ENCODE results near the gene ACOX2.

DNA sequence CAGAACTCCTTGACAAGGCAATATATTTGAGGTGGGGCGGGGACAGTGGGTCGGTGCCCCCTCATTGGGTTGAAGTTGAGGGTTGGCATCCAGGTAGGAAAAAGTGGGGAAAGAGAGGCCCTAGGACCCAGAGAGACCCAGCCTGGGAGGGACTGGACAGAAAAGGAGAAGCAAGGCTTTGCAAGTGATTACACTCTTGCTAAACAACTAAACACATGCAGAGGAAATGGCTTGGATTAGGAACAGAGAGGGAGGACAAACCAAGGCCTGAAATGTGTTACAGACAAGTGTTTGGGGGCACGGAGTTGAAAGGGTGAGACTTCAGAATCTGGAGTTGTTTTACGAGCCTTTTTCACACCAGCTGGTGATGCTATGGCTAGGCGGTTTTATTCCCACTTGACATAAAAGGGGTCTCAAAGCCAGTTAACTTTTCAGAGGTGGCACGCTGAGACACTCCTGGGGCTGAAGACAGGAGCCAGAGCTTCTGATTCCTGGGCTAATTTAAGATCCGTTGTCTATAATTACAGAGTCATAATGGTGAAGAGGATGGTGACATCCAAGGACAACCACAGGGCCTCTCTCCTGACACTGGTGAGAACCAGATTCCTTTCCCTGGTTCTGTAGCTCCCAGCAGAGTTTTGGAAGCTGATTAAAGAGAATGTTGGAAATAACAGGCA, 52.8 kb downstream of the ACOX2 start:
- no peak for TF ChIP-seq EZH2 (IDR thresholded peaks at IDR 0.05)
- no peak for TF ChIP-seq POLR2AphosphoS5 (IDR thresholded peaks at IDR 0.05; ENCODE audit: borderline replicate concordance, low read depth, low read length)
